GM23338 (cell line): Measurements from ENCODE around the gene SULF2. TPM values are rescaled to one million over a fixed set of nuclear protein-coding genes. Genes with fewer than 3 reads are reported as not detected.

ENCODE experiments used
- ATAC-seq: fragments of 200-7000 bp; cut with Tn5 transposase; 3 replicates; pipeline ENCODE4 v1.9.1; 2020
- DNase-seq: peaks from one replicate; pipeline ENCODE4 v3.0.0-alpha.2; 2015; ENCODE audit warnings: low spot score
- H2AFZ ChIP-seq: fragments of 200-600 bp; sonication (generic); 2 replicates; pipeline ENCODE4 v1.8.0; 2016; ENCODE audit warnings: antibody characterized with exemption, mild to moderate bottlenecking, moderate library complexity
- H3F3A ChIP-seq: fragments of 200-600 bp; sonication (generic); replicated peaks from 2 replicates; pipeline ENCODE4 v1.8.0; 2017; ENCODE audit warnings: antibody characterized with exemption, mixed run types, low read depth
- H3K27ac ChIP-seq: fragments of 200-600 bp; sonication (generic); 2 replicates; pipeline ENCODE4 v1.6.1; 2016; ENCODE audit warnings: low read depth
- H3K27me3 ChIP-seq: fragments of 200-600 bp; sonication (generic); 2 replicates; pipeline ENCODE4 v1.8.0; 2016; ENCODE audit warnings: mild to moderate bottlenecking, mixed run types, moderate library complexity; ENCODE audit not compliant: insufficient read depth
- H3K36me3 ChIP-seq: fragments of 200-600 bp; sonication (generic); 2 replicates; pipeline ENCODE4 v1.8.0; 2016; ENCODE audit warnings: mild to moderate bottlenecking; ENCODE audit not compliant: insufficient read depth
- H3K4me1 ChIP-seq: fragments of 200-600 bp; sonication (generic); 2 replicates; pipeline ENCODE4 v1.8.0; 2016; ENCODE audit warnings: mild to moderate bottlenecking, moderate library complexity; ENCODE audit not compliant: insufficient read depth
- H3K4me2 ChIP-seq: fragments of 200-600 bp; sonication (generic); 2 replicates; pipeline ENCODE4 v1.7.1; 2017; ENCODE audit warnings: mixed run types
- H3K4me3 ChIP-seq: fragments of 200-600 bp; sonication (generic); 2 replicates; pipeline ENCODE4 v1.6.1; 2016; ENCODE audit warnings: mixed run types
- H3K79me2 ChIP-seq: fragments of 200-600 bp; sonication (generic); replicated peaks from 2 replicates; pipeline ENCODE4 v1.8.0; 2017; ENCODE audit warnings: mild to moderate bottlenecking; ENCODE audit not compliant: insufficient read depth
- H3K9me2 ChIP-seq: fragments of 200-600 bp; sonication (generic); 2 replicates; pipeline ENCODE4 v1.8.0; 2017; ENCODE audit not compliant: insufficient read depth
- H4K20me1 ChIP-seq: fragments of 200-600 bp; sonication (generic); replicated peaks from 2 replicates; pipeline ENCODE4 v1.8.0; 2017; ENCODE audit warnings: mild to moderate bottlenecking; ENCODE audit not compliant: insufficient read depth
- H3K27ac Mint-ChIP-seq: 2 replicates; pipeline ENCODE4 v1.8.0; 2020; ENCODE audit warnings: inconsistent platforms, mild to moderate bottlenecking, moderate library complexity, mixed read lengths
- H3K27me3 Mint-ChIP-seq: 3 replicates; pipeline ENCODE4 v1.8.0; 2022; ENCODE audit warnings: low read depth, mild to moderate bottlenecking, moderate library complexity, mixed read lengths, inconsistent platforms; ENCODE audit not compliant: insufficient read depth, poor library complexity
- H3K36me3 Mint-ChIP-seq: 3 replicates; pipeline ENCODE4 v1.8.0; 2021; ENCODE audit warnings: low read depth, mild to moderate bottlenecking, inconsistent platforms, moderate library complexity, mixed read lengths
- H3K4me1 Mint-ChIP-seq: 3 replicates; pipeline ENCODE4 v1.8.0; 2020; ENCODE audit warnings: mild to moderate bottlenecking, inconsistent platforms, mixed read lengths
- H3K4me3 Mint-ChIP-seq: 3 replicates; pipeline ENCODE4 v1.8.0; 2021; ENCODE audit warnings: moderate library complexity, mild to moderate bottlenecking, inconsistent platforms, mixed read lengths
- H3K9me3 Mint-ChIP-seq: 3 replicates; pipeline ENCODE4 v1.8.0; 2020; ENCODE audit warnings: moderate library complexity, mild to moderate bottlenecking, inconsistent platforms, mixed read lengths
- CREB1 ChIP-seq: fragments of 250-450 bp; sonication (Bioruptor Pico); IDR thresholded peaks from 2 replicates; pipeline ENCODE4 v1.5.0; 2020; ENCODE audit warnings: low read depth, mild to moderate bottlenecking, moderate library complexity
- EZH2 ChIP-seq: fragments of 200-600 bp; sonication (generic); IDR thresholded peaks from one replicate; pipeline ENCODE4 v1.8.0; 2017; ENCODE audit warnings: antibody characterized with exemption, mild to moderate bottlenecking, low read depth; ENCODE audit not compliant: unreplicated experiment
- EZH2phosphoT487 ChIP-seq: fragments of 200-600 bp; sonication (generic); IDR thresholded peaks from one replicate; pipeline ENCODE4 v1.8.1; 2018; ENCODE audit warnings: antibody characterized with exemption; ENCODE audit not compliant: unreplicated experiment
- JUNB ChIP-seq: IDR thresholded peaks from one replicate; pipeline ENCODE4 v1.6.1; 2016; ENCODE audit warnings: antibody characterized with exemption; ENCODE audit not compliant: unreplicated experiment
- NANOG ChIP-seq: IDR thresholded peaks from 2 replicates; pipeline ENCODE4 v1.6.1; 2016; ENCODE audit warnings: antibody characterized with exemption, borderline replicate concordance
- POLR2AphosphoS5 ChIP-seq: IDR thresholded peaks from 2 replicates; pipeline ENCODE4 v1.6.1; 2016; ENCODE audit warnings: antibody characterized with exemption, low read depth
- STAT1 ChIP-seq: IDR thresholded peaks from one replicate; pipeline ENCODE4 v1.6.1; 2016; ENCODE audit warnings: antibody characterized with exemption; ENCODE audit not compliant: unreplicated experiment
- ZNF114 ChIP-seq: fragments of 250-450 bp; sonication (Bioruptor Pico); IDR thresholded peaks from 2 replicates; pipeline ENCODE4 v1.5.0; 2020; ENCODE audit warnings: mild to moderate bottlenecking, moderate library complexity
- ZNF331 ChIP-seq: fragments of 250-450 bp; sonication (Bioruptor Pico); IDR thresholded peaks from 2 replicates; pipeline ENCODE4 v1.5.0; 2020; ENCODE audit warnings: low read depth, mild to moderate bottlenecking, moderate library complexity
- polyA plus RNA-seq: library from polyadenylated mRNA; unstranded; fragments of >200 nt; fragmentation: Nextera tagmentation; extraction: Ambion mirVana; gene quantifications from 2 replicates; pipeline ENCODE4 v1.2.1, GENCODE V29; 2016
- total RNA-seq: library from RNA; depleted of rRNA; stranded (reverse); fragments of >200 nt; shearing (Covaris generic); gene quantifications from 2 replicates; pipeline ENCODE4 v1.2.3, GENCODE V29; 2014
- TF ChIP-seq, protein P1 (sequence below): IDR thresholded peaks from one replicate; pipeline ENCODE4 v1.6.1; 2018; ENCODE audit warnings: antibody characterized with exemption; ENCODE audit not compliant: unreplicated experiment
- TF ChIP-seq, protein P2 (sequence below): fragments of 250-450 bp; sonication (Bioruptor Pico); IDR thresholded peaks from 2 replicates; pipeline ENCODE4 v1.5.0; 2020; ENCODE audit warnings: mild to moderate bottlenecking, moderate library complexity
- TF ChIP-seq, protein P3 (sequence below), 2 experiments: fragments of 200-600 bp in 1 of 2; sonication (generic) in 1 of 2; conservative IDR thresholded peaks; 2 replicates each; pipeline versions ENCODE4 v1.5.1 to v1.6.1; 2016 to 2017; ENCODE audit warnings: antibody characterized with exemption in 2 of 2, low read depth in 2 of 2, mild to moderate bottlenecking in 2 of 2, moderate library complexity in 1 of 2
- TF ChIP-seq, protein P4 (sequence below): IDR thresholded peaks from 2 replicates; pipeline ENCODE4 v1.6.1; 2016; ENCODE audit warnings: antibody characterized with exemption

Gene SULF2
- total and polyA plus RNA-seq, 2 experiments from 2014 or later = 9.5 to 20.7 TPM

DNA sequence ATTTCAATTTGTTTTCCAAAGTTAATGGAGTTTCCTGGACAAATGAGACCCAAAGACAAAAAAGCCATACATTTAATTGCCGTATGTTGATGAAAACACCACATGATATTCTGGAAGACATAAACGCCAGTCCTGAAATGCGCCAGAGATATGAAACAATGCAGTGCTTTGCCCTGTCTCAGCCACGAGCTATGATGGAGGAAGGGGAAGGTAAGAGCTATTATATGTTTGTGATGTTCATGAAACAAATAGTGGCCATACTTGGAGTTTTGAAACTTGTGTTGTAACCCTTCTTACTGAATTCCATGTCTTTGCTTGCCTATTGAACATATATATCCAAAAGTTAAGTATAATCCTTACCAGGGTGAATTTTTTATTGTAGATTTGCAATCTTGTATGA lies 157.7 kb downstream of the SULF2 start:
- Mint-ChIP-seq H3K36me3 (peaks cover 7% of the 10 kb centered on the region; the same call in 2 of the 3 replicates), H3K4me3 (no peak overlapping the region), H3K4me1 (peaks cover 7% of the 10 kb centered on the region; the same call in 2 of the 3 replicates), H3K27ac (no peak overlapping the region), H3K27me3 (no peaks in the 10 kb centered on the region), H3K9me3 (no peaks in the 10 kb centered on the region)
- no peaks in the 10 kb centered on the region for H3K27me3 ChIP-seq
- H3F3A ChIP-seq = no peaks in the 10 kb centered on the region
- H3K9me2 ChIP-seq = no peaks in the 10 kb centered on the region
- ATAC-seq (no peak), DNase-seq (no peak)
- H4K20me1 ChIP-seq = 0 out of 2 replicates have a peak, but pooled peaks cover 3% of the 10 kb centered on the region
- H3K4me1 ChIP-seq = no peaks in the 10 kb centered on the region
- H3K36me3 ChIP-seq = no peaks in the 10 kb centered on the region; the same call in 1 of the 2 replicates
- H3K79me2 ChIP-seq = no peaks in the 10 kb centered on the region
- no peak overlapping the region for H3K4me3 ChIP-seq
- TF ChIP-seq NANOG = no peak
- TF ChIP-seq, protein P1, sequence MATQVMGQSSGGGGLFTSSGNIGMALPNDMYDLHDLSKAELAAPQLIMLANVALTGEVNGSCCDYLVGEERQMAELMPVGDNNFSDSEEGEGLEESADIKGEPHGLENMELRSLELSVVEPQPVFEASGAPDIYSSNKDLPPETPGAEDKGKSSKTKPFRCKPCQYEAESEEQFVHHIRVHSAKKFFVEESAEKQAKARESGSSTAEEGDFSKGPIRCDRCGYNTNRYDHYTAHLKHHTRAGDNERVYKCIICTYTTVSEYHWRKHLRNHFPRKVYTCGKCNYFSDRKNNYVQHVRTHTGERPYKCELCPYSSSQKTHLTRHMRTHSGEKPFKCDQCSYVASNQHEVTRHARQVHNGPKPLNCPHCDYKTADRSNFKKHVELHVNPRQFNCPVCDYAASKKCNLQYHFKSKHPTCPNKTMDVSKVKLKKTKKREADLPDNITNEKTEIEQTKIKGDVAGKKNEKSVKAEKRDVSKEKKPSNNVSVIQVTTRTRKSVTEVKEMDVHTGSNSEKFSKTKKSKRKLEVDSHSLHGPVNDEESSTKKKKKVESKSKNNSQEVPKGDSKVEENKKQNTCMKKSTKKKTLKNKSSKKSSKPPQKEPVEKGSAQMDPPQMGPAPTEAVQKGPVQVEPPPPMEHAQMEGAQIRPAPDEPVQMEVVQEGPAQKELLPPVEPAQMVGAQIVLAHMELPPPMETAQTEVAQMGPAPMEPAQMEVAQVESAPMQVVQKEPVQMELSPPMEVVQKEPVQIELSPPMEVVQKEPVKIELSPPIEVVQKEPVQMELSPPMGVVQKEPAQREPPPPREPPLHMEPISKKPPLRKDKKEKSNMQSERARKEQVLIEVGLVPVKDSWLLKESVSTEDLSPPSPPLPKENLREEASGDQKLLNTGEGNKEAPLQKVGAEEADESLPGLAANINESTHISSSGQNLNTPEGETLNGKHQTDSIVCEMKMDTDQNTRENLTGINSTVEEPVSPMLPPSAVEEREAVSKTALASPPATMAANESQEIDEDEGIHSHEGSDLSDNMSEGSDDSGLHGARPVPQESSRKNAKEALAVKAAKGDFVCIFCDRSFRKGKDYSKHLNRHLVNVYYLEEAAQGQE = no peak
- no peak for TF ChIP-seq JUNB
- TF ChIP-seq, protein P2, sequence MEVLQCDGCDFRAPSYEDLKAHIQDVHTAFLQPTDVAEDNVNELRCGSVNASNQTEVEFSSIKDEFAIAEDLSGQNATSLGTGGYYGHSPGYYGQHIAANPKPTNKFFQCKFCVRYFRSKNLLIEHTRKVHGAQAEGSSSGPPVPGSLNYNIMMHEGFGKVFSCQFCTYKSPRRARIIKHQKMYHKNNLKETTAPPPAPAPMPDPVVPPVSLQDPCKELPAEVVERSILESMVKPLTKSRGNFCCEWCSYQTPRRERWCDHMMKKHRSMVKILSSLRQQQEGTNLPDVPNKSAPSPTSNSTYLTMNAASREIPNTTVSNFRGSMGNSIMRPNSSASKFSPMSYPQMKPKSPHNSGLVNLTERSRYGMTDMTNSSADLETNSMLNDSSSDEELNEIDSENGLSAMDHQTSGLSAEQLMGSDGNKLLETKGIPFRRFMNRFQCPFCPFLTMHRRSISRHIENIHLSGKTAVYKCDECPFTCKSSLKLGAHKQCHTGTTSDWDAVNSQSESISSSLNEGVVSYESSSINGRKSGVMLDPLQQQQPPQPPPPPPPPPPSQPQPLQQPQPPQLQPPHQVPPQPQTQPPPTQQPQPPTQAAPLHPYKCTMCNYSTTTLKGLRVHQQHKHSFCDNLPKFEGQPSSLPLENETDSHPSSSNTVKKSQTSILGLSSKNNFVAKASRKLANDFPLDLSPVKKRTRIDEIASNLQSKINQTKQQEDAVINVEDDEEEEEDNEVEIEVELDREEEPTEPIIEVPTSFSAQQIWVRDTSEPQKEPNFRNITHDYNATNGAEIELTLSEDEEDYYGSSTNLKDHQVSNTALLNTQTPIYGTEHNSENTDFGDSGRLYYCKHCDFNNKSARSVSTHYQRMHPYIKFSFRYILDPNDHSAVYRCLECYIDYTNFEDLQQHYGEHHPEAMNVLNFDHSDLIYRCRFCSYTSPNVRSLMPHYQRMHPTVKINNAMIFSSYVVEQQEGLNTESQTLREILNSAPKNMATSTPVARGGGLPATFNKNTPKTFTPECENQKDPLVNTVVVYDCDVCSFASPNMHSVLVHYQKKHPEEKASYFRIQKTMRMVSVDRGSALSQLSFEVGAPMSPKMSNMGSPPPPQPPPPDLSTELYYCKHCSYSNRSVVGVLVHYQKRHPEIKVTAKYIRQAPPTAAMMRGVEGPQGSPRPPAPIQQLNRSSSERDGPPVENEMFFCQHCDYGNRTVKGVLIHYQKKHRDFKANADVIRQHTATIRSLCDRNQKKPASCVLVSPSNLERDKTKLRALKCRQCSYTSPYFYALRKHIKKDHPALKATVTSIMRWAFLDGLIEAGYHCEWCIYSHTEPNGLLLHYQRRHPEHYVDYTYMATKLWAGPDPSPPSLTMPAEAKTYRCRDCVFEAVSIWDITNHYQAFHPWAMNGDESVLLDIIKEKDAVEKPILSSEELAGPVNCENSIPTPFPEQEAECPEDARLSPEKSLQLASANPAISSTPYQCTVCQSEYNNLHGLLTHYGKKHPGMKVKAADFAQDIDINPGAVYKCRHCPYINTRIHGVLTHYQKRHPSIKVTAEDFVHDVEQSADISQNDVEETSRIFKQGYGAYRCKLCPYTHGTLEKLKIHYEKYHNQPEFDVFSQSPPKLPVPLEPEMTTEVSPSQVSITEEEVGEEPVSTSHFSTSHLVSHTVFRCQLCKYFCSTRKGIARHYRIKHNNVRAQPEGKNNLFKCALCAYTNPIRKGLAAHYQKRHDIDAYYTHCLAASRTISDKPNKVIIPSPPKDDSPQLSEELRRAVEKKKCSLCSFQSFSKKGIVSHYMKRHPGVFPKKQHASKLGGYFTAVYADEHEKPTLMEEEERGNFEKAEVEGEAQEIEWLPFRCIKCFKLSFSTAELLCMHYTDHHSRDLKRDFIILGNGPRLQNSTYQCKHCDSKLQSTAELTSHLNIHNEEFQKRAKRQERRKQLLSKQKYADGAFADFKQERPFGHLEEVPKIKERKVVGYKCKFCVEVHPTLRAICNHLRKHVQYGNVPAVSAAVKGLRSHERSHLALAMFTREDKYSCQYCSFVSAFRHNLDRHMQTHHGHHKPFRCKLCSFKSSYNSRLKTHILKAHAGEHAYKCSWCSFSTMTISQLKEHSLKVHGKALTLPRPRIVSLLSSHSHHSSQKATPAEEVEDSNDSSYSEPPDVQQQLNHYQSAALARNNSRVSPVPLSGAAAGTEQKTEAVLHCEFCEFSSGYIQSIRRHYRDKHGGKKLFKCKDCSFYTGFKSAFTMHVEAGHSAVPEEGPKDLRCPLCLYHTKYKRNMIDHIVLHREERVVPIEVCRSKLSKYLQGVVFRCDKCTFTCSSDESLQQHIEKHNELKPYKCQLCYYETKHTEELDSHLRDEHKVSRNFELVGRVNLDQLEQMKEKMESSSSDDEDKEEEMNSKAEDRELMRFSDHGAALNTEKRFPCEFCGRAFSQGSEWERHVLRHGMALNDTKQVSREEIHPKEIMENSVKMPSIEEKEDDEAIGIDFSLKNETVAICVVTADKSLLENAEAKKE (CRISPR knock-in tag) = no peak
- TF ChIP-seq ZNF331 (CRISPR knock-in tag) = no peak
- TF ChIP-seq, protein P3, sequence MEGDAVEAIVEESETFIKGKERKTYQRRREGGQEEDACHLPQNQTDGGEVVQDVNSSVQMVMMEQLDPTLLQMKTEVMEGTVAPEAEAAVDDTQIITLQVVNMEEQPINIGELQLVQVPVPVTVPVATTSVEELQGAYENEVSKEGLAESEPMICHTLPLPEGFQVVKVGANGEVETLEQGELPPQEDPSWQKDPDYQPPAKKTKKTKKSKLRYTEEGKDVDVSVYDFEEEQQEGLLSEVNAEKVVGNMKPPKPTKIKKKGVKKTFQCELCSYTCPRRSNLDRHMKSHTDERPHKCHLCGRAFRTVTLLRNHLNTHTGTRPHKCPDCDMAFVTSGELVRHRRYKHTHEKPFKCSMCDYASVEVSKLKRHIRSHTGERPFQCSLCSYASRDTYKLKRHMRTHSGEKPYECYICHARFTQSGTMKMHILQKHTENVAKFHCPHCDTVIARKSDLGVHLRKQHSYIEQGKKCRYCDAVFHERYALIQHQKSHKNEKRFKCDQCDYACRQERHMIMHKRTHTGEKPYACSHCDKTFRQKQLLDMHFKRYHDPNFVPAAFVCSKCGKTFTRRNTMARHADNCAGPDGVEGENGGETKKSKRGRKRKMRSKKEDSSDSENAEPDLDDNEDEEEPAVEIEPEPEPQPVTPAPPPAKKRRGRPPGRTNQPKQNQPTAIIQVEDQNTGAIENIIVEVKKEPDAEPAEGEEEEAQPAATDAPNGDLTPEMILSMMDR (conservative IDR thresholded peaks at IDR 0.05; ENCODE audit: low read depth in 2 of 2) = no peak
- TF ChIP-seq, protein P4, sequence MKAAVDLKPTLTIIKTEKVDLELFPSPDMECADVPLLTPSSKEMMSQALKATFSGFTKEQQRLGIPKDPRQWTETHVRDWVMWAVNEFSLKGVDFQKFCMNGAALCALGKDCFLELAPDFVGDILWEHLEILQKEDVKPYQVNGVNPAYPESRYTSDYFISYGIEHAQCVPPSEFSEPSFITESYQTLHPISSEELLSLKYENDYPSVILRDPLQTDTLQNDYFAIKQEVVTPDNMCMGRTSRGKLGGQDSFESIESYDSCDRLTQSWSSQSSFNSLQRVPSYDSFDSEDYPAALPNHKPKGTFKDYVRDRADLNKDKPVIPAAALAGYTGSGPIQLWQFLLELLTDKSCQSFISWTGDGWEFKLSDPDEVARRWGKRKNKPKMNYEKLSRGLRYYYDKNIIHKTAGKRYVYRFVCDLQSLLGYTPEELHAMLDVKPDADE = no peak
- no peak for TF ChIP-seq POLR2AphosphoS5
- TF ChIP-seq CREB1 (CRISPR knock-in tag) = no peak
- TF ChIP-seq ZNF114 (CRISPR knock-in tag) = no peak
- no peak for TF ChIP-seq EZH2
- no peak for TF ChIP-seq STAT1
- TF ChIP-seq EZH2phosphoT487 = no peak
- no peak overlapping the region for H3K4me2 ChIP-seq
- H3K27ac ChIP-seq = no peak overlapping the region
- H2AFZ ChIP-seq = no peak overlapping the region
